Measurements from ENCODE around the gene TMEM63B. TPM values are rescaled to one million over a fixed set of nuclear protein-coding genes. Genes with fewer than 3 reads are reported as not detected.

TMEM63B gene
- total and polyA plus RNA-seq, 9 of the 15 experiments (the other 6 are each of a cell fraction or from before 2014, with no cell fraction given): 0.14 to 39.4 (median 14.4) TPM

DNA sequence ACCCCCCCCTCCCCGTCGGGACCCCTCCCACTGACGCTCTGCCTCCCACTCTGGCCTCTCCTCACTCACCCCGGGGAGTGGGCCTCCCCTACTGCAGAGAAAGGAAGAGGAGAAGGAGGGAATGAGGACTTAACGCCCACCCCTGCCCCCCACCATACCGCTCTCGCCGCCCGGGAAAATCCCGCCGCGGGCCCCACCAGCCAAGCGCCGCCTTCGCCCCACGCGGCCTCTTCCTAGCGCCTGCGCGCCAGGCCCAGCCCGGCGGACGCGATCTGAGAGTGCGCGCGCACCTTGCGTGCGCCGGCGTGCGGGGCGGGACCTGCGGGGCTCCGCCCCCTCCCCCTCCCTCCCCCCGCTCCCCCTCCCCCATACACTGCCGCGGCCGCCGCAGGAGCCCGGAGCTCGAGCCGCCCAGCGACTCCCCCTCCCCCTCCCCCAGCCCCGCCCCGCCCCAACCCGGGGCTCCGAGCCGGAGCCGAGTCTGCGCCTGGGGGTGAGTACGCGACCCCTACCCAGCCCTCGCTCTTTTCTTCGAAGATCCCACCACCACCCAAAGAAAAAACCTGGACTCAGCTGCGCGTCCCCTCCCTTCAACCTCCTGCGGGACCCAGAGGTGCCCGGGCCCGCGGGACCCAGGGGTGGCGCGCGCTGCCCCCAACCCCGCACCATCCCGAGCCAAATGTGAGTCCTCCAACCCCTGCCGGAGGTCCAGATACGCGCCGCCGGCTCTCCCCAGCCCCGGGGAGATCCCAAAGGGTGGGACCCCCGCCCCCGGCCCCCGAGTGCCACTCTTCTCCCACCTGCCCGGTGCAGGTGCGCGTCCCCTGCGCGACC lies at the start of gene TMEM63B, which contains the start of gene MRPL14 (continued):
- TF ChIP-seq, protein P1, sequence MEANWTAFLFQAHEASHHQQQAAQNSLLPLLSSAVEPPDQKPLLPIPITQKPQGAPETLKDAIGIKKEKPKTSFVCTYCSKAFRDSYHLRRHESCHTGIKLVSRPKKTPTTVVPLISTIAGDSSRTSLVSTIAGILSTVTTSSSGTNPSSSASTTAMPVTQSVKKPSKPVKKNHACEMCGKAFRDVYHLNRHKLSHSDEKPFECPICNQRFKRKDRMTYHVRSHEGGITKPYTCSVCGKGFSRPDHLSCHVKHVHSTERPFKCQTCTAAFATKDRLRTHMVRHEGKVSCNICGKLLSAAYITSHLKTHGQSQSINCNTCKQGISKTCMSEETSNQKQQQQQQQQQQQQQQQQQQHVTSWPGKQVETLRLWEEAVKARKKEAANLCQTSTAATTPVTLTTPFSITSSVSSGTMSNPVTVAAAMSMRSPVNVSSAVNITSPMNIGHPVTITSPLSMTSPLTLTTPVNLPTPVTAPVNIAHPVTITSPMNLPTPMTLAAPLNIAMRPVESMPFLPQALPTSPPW (CRISPR knock-in tag; IDR thresholded peaks at IDR 0.05): peak; percentile 98
- no peak for TF ChIP-seq NBN (IDR thresholded peaks at IDR 0.05; ENCODE audit: low read depth)
- TF ChIP-seq POLR2A (conservative IDR thresholded peaks at IDR 0.05): peak; percentile 89
- peak; percentile 83 for TF ChIP-seq POLR2AphosphoS5 (IDR thresholded peaks at IDR 0.05; ENCODE audit: control insufficient read depth, insufficient read depth, low read depth, low read length)
- TF ChIP-seq MEIS2 (IDR thresholded peaks at IDR 0.05; ENCODE audit: partially characterized antibody): peak; percentile 84
- TF ChIP-seq DDX20 (tag; IDR thresholded peaks at IDR 0.05; ENCODE audit: low read depth): no peak
- no peak for TF ChIP-seq NFIX (CRISPR knock-in tag; IDR thresholded peaks at IDR 0.05; ENCODE audit: low read depth)
- no peak for TF ChIP-seq PTBP1 (IDR thresholded peaks at IDR 0.05; ENCODE audit: low read depth, low read length)
- no peak for TF ChIP-seq ZNF274 (IDR thresholded peaks at IDR 0.05; ENCODE audit: borderline replicate concordance, low read depth, low read length)
- TF ChIP-seq, protein P2, sequence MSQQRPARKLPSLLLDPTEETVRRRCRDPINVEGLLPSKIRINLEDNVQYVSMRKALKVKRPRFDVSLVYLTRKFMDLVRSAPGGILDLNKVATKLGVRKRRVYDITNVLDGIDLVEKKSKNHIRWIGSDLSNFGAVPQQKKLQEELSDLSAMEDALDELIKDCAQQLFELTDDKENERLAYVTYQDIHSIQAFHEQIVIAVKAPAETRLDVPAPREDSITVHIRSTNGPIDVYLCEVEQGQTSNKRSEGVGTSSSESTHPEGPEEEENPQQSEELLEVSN (IDR thresholded peaks at IDR 0.05; ENCODE audit: borderline replicate concordance in 1 of 2, extremely low read depth in 1 of 2, insufficient read depth in 1 of 2, insufficient read length in 1 of 2, low read depth in 1 of 2, low read length in 1 of 2, poor library complexity in 1 of 2, severe bottlenecking in 1 of 2): peak; percentile 84 to 96
- no peak for TF ChIP-seq NFYB (IDR thresholded peaks at IDR 0.05; ENCODE audit: extremely low read depth, insufficient read length)
- TF ChIP-seq, protein P3, sequence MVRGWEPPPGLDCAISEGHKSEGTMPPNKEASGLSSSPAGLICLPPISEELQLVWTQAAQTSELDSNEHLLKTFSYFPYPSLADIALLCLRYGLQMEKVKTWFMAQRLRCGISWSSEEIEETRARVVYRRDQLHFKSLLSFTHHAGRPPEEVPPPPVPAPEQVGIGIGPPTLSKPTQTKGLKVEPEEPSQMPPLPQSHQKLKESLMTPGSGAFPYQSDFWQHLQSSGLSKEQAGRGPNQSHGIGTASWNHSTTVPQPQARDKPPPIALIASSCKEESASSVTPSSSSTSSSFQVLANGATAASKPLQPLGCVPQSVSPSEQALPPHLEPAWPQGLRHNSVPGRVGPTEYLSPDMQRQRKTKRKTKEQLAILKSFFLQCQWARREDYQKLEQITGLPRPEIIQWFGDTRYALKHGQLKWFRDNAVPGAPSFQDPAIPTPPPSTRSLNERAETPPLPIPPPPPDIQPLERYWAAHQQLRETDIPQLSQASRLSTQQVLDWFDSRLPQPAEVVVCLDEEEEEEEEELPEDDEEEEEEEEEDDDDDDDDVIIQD (CRISPR knock-in tag; IDR thresholded peaks at IDR 0.05): no peak
- TF ChIP-seq, protein P4, sequence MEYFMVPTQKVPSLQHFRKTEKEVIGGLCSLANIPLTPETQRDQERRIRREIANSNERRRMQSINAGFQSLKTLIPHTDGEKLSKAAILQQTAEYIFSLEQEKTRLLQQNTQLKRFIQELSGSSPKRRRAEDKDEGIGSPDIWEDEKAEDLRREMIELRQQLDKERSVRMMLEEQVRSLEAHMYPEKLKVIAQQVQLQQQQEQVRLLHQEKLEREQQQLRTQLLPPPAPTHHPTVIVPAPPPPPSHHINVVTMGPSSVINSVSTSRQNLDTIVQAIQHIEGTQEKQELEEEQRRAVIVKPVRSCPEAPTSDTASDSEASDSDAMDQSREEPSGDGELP (CRISPR knock-in tag; IDR thresholded peaks at IDR 0.05; ENCODE audit: borderline replicate concordance): peak; percentile 57; the same call in 1 of the 2 replicates
- TF ChIP-seq, protein P5, sequence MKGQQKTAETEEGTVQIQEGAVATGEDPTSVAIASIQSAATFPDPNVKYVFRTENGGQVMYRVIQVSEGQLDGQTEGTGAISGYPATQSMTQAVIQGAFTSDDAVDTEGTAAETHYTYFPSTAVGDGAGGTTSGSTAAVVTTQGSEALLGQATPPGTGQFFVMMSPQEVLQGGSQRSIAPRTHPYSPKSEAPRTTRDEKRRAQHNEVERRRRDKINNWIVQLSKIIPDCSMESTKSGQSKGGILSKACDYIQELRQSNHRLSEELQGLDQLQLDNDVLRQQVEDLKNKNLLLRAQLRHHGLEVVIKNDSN (CRISPR knock-in tag; IDR thresholded peaks at IDR 0.05): peak; percentile 55
- TF ChIP-seq PCBP1 (IDR thresholded peaks at IDR 0.05; ENCODE audit: low read depth, low read length, poor library complexity, severe bottlenecking): peak; percentile 99
- peak; percentile 91 for TF ChIP-seq POLR2G (IDR thresholded peaks at IDR 0.05; ENCODE audit: low read depth, low read length)
- TF ChIP-seq ZFP36 (IDR thresholded peaks at IDR 0.05; ENCODE audit: low read depth, low read length, partially characterized antibody): no peak
- no peak for TF ChIP-seq BRCA1 (IDR thresholded peaks at IDR 0.05)
- TF ChIP-seq BRCA1 (CRISPR knock-in tag; IDR thresholded peaks at IDR 0.05): no peak
- TF ChIP-seq NFIC (IDR thresholded peaks at IDR 0.05): peak; percentile 50; the same call in 1 of the 2 replicates
- 0 out of 2 replicates have a peak, but pooled peaks have one; percentile 4 for TF ChIP-seq RNF2 (IDR thresholded peaks at IDR 0.05)
- 0 out of 2 replicates have a peak, but pooled peaks have one; percentile 30 for TF ChIP-seq HNRNPL (IDR thresholded peaks at IDR 0.05; ENCODE audit: low read depth, low read length)
